NCI-H146 treated with DMSO at 0.1 percent for 48 hours (cell line): ENCODE measurements around the gene C10orf88.

Source experiments
- DNase-seq: peaks from one replicate; lab custom pipeline; 2025; ENCODE audit not compliant: unreplicated experiment; lab: John Stamatoyannopoulos, UW

C10orf88 gene

DNA sequence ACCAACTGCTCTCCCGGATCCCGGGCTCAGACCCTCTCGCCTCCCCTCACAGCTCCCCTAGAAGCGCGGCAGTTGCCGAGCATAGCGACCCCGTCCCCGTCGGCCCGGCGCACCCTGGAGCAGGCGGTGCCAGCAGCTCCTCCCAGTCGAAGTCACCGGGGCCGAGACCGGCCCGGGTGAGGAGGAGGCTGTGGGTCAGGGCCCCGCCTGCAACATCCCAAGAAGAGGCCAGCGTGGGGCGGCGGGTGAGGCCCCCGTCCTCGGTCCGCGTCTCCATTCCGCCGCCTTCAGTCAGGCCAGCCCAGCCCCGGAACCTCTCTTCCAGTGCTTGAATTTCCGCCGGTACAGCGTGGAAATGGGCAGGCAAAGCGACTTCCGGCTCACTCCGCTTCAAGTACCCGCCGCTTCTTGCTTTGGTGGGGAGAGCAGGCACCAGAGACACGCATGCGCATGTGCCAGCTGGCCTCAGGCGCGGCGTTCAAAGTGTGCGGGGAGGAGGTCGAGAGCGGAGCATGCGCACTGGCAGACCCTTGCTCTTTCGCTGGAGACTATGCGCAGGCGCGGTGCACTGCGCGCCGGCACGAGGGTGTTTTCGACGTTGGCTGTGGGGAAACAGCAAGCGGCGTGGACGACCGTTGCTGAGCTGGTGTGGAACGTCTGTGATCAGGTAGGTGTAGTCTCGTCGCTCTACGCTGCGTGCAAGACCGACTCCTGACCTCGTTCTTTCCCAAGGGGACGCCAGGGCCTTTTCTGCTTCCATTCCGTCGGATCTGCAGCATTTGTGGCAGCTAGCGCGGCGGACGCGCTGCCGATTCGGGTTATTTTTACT lies at the start of gene C10orf88:
TSS of gene C10orf88 (minus strand) at position 326 of the 829 bp plus-strand sequence. CDS start at position 277, 49 bp downstream.
- DNase-seq = peak; percentile 95

DNA sequence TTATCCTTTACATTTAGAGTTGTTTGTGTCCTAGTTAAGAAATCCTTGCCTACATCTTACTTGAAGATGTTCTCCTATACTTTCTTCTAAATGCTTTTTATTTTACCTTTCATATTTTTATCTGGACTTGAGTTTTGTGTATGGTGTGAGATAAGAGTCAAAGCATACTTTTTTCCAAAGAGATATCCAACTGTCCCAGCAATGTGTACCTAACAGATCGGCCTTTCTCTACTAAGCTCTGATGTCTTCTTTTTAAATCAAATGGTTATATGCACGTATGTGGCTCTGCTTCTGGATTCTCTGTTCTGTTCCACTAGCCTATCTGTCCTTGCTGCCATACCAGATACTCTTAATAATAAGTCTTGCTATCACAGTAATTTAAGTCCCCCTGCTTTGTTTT lies 47.3 kb upstream of the C10orf88 start:
- DNase-seq = no peak

DNA sequence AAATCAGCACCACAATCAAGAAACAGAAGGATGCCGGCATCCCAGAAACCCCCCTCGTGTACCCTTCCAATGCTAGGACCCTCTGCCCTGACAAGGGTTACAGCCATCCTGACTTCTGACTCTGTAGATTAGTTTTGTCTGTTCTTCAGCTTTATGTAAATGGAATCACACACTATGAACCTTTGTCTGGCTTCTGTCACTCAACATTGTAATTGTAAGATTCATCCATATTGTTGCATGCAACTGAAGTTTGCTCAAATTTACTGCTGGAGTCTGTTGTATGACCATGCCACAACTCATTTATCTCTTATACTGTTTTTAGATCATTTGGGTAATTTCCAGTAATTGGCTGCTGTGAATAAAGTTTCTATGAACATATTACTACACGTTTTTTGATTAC lies 46.1 kb upstream of the C10orf88 start:
- no peak for DNase-seq

DNA sequence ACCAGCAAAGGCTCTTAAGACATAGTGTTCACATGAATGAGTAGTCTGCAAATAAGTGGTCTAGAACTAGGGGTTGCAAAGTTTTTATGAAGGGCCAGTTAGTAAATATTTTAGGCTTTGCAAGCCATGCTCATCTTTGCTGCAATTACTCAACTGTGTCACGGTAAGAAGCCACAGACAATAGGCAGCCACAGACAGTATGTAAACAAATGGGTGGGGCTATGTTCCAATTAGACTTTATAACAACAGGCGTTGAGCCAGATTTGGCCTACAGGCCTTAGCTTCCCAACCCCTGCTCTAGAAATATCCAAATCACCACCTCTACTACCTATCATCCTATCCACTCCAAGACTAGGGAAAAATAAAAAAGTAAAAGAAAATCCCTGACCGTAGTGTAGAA lies 45.3 kb upstream of the C10orf88 start:
- DNase-seq = peak; percentile 15

DNA sequence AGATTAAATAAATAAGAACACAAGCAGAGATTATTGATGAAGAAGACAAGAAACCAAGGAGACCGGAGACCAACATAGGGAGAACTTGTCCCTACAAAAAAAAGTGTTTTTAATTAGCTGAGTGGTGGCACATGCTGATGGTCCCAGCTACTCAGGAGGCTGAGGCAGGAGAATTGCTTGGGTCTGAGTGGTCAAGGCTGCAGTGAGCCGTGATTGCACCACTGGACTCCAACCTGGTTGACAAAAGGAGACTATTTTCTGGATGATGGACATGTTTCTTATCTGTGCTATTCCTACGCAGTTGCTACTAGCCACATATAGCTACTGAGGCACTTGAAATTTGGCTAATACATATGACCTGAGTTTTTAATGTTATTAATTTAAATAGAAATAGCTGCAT lies 44.9 kb upstream of the C10orf88 start:
- no peak for DNase-seq

DNA sequence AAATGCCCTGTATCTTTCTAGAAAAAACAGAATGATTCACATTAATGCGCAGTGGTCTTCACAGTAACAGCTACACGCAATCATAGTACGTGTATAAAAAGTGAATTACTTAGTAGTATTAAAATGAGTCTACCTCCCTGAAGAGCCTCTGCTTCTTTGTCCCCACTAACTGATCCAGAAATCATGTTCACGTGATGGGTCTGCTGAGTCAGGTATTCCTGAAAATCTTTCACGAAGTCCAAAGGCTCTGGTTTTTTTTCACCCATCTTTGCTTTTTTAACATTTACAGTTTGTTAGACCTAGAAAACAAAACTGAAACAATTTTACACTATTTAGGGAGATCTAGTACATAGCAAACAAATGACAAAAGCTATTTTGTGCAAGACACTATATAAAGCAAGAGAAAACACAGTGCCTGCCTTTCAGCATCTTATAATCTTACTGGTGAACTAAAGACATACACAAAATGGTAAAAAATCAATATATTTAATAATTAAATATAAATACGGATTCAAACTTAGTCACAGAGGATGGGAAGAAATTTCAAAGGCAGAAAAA lies 44.4 kb upstream of the C10orf88 start:
- DNase-seq = no peak

- no peak for DNase-seq
Observed at GRCh38 chr10:122997864-122998263, 43.8 kb upstream of the C10orf88 start.

GRCh38 chr10:122995936-122996335 lies 41.9 kb upstream of the C10orf88 start:
- DNase-seq = no peak

- no peak for DNase-seq
Observed at GRCh38 chr10:122993797-122994336, 39.8 kb upstream of the C10orf88 start.

GRCh38 chr10:122992031-122992585 lies 38.1 kb upstream of the C10orf88 start:
- DNase-seq = no peak

DNA sequence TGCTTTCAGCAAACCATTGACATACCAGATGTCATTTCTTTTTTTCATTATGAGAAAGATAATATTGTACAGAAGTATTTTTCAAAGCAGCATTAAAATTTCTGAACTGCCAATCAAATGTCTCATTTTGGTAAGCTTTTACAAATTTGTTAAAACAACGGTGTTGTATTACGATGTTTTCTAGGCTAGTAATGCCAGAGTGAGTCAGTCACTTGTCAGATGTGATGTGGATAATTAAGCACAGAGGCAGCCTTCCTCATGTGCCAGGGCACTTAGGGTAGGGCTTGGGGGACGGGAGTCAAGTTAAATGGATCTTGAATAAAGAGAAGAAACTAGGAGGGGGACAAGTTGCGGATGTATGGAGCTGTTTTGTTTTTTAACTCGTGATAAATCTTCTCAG lies 36.3 kb upstream of the C10orf88 start:
- DNase-seq = no peak

DNA sequence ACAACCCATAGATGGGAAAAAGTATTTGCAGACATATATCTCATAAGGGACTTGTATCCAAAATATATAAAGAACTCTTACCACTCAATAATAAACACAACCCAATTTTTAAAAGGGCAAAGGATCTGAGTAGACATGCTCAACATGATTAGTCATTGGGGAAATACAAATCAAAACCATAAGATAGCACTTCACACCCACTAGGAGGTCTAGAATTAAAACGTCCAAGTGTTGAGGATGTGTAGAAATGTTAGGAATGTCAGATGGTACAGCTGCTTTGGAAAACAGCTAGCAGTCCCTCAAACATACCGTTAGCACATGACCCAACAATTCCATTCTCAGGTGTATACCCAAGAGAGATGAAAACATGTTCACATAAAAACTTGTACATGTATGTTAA lies 34.5 kb upstream of the C10orf88 start:
- no peak for DNase-seq

DNA sequence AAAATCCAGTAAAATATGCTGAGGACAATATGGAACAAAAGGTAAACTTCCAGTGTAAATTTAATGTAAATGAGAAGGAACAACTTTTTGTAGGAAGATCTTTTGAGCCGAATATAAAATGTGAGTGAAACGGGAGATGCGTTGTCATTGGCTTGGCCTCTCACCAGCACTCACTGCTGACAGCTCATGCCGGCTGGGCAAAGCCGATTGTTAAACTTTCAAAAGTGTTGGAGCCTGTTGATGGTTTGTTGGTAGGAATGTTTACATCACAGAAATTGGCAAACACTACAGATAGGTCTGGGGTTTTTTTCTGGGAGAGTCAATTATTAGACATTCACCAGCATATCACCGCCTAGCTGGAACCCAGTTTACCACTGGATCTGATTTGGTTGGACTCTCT lies 32.3 kb upstream of the C10orf88 start:
- DNase-seq = no peak

GRCh38 chr10:122984708-122985107 lies 30.7 kb upstream of the C10orf88 start:
- DNase-seq = no peak

- DNase-seq = no peak
Observed at GRCh38 chr10:122983898-122984297, 29.9 kb upstream of the C10orf88 start.

DNA sequence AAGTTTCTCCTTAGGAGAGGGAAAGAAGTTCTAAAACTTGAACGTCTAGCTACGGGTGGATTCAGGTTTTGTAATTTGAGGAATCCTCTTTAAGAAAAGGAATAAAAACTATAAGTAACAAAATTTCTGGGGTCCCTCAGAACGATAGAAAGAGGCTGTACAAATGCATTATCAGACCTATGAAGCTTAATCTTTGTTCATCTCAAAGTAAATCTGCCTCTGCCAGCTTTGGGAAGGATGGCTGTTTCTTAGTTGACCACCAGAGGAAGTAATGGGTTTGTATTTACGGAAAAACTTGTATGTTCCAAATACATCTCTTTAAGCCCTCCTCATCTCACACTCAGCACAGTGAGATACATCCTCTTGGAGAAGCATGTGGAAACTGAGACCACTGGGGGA lies 27.0 kb upstream of the C10orf88 start:
- no peak for DNase-seq

DNA sequence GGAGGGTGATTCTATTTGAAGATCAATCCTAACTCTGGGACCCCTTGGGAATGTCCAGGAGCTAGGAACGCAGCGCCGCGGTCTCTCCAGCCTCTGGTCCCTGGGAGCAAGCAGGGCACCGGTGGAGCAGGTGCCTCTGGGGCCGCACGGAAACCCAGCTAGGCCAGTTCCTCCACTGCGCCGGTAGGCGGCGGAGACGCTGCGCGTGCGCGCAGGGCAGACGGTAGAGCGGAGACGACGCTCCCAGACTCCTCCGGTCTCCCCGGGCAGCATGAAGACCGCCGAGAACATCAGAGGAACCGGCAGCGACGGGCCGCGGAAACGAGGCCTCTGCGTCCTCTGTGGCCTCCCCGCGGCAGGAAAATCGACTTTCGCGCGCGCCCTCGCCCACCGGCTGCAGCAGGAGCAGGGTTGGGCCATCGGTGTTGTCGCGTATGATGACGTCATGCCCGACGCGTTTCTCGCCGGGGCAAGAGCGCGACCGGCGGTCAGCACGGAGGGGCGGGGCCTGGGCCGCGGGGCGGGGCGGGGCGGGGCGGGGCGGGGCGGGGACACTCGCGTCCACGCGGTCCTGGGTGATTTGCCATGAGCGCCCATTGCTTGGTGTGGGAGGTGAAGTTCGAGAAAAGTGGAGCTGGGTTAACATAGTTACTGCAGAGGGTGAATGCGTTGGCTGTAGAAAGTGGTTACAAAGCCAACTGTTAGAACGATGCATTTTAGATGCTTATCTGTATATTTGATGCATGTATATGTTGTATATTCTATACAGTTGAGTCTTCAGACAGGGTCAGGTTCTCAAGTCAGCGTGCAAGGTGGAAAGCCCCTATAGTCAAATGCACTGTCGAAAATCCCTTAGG lies 26.4 kb upstream of the C10orf88 start, which contains the start of gene PSTK:
TSS of gene PSTK (plus strand) at position 193 of the 857 bp plus-strand sequence. CDS start at position 272, 79 bp downstream.
- peak; percentile 84 for DNase-seq

DNA sequence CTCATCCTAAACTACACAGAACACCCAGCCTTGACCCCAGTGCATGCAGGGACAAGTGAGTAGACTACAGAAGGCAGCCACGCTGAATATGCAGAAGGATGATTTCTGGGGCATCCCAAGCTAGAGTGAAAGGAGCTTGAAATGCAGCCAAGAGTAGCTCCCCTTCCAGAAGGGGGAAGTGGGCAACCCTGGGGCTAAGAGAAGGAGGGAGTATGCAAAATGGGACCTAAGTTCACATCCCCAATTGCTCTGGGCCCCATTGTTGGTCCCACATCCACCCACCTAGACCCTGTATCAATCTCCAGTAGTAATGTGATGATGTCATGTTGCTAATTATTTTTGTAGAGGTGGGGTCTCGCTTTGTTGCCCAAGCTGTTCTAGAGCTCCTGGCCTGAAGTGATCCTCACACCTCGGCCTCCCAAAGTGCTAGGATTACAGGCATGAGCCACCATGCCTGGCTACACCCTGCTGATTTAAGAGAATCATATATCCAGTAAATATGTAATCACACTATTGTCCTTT lies 20.6 kb upstream of the C10orf88 start:
- no peak for DNase-seq

DNA sequence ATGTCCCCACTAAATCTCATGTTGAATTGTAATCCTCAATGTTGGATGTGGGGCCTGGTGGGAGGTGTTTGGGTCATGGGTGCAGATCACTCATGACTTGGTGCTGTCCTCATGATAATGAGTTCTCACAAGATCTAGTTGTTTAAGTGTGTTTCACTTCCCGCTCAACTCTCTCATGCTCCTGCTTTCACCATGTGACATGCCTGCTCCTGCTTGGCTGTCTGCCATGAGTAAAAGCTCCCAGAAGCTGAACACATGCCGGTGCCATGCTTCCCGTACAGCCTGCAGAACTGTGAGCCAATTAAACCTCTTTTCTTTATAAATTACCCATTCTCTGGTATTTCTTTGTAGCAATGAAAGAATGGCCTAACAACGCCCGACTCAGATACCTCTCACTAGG lies 20.0 kb upstream of the C10orf88 start:
- DNase-seq = no peak

- no peak for DNase-seq
Observed at GRCh38 chr10:122968698-122969097, 14.7 kb upstream of the C10orf88 start.

GRCh38 chr10:122966879-122967278 lies 12.9 kb upstream of the C10orf88 start:
- DNase-seq = no peak
